ENCODE measurements around the gene VSTM4.

The VSTM4 gene, protein sequence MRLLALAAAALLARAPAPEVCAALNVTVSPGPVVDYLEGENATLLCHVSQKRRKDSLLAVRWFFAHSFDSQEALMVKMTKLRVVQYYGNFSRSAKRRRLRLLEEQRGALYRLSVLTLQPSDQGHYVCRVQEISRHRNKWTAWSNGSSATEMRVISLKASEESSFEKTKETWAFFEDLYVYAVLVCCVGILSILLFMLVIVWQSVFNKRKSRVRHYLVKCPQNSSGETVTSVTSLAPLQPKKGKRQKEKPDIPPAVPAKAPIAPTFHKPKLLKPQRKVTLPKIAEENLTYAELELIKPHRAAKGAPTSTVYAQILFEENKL

DNA sequence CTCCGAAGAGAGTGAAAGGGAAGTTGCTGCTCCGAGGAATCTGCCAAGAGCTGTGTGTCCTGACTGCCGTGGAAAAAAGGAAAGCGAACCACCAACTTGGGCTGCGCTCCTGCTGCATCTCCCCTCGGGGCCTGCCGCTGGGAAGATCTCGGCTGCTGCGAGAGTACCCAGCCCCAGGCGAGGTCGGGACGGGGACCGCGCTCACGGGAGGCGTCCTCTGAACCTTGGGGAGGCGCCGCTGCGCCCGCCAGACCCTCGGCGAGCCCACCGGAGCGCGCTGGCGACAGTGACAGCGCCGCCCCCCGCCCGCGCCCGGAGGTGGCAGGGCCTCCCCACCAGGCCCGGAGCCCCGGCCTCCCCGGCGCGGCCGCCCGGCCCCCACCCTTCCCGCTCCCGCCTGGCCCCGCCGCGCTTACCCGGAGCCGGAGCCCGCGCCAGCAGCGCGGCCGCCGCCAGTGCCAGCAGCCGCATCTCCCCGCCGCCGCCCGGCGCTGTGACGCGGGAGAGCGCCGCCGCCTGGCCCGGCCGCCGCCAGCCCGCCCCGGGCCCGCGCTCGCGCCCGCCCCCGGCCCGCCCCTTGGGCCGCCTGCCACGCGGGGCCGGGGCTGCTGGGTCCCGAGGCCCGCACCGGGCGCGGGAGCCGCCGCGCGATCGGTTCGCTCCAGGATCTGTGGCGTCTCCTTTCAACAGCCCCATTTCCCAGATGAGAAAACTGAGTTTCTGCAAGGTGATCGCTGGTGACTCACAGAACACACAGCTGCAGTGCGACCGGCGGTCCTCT lies at the start of gene VSTM4:
TSS of gene VSTM4 (minus strand) at position 508 of the 781 bp plus-strand sequence. CDS start at position 471, 37 bp downstream.
- DNase-seq (ENCODE audit: low read depth in 2 of 2) = no peak

DNA sequence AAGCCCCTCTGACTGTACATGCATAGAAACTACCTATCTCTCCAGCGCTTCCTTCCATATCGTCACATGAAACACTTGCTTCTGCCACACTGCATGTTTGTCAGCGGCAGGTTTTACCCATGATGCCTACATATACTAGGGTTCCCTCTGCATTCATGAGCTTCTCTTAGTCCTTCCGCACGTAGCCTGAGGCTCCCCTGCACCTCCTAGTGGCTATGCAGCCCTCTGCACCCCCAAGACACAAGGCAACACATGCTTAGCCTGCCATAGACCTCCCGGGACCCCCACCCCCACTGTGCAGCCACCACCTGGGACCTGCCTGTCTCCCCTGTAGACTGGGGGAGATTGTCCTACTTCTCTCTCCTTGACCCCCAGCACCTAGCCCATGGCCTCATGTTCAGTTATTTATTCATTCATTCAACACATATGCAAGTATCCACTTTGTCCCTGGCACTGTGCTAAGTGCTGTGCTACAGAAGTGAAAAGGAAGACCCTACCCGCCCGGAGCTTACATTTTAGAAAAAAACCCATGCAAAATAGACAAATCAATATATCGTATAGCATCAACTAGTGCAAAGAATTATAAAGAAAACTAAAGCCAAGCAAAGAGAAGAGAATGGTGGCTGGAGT lies 49.4 kb upstream of the VSTM4 start:
- no peak for DNase-seq (ENCODE audit: low read depth in 2 of 2)

DNA sequence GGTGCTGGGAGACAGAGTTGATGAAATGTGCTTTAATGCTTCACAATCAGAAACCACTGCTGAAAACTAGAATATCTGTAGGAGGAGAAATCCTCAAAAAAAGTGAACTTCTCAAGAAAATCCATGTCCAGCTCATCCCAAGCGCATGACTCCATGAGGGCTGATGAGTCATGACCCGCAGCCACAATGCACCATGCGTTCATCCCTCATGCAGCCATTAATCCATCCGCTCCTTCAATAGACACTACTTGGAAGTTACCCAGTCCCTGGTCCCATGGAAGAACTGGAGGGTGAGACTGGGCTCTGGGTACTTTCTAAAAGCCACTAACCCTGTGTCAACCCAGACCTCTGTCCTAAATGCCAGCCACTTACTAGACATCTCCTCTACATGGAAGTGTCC lies 48.4 kb upstream of the VSTM4 start:
- DNase-seq (ENCODE audit: low read depth in 2 of 2) = no peak

DNA sequence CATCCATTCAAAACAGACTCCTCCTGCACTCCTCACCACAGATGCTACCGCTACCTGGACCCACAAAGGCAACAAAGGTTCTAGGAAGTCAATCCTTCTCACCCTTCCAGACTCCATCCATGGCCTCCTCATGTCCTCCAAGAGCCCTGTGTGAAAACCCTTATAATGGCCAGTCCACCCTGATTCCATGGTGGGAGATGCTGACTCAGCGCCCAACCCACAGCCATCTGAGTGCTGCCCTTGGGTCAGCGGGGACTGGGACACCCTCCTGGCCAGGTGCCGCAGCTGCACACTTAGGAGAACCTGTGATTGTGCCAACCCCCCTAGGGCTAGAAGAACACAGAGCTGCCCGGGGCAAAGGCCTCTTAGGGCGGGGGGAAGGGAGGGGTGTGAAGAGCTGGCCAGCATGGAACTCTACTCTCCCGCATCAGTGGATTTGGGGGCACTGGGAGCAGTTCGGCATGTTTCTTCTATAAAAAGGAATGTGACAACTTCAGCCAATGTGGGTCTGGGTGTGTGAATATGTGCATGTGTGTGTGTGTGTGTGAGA lies 47.5 kb upstream of the VSTM4 start:
- no peak for DNase-seq (ENCODE audit: low read depth in 2 of 2)

DNA sequence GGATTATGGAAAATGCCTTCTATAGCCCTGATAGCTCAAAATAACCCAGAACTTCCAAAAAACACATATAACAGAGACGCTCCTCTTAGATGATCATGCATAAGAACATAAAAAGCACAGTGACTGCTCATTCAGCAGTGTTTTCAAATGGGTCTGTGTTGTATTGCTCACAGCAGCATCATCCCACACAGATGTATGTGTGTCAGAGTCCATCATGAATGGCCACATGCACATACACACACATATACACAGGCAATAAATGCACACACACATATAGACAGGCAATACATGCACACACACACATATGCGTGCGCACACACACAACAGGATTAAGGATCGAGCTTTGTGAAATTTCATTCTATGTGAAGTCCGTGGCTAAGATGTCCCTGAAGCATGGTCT lies 46.7 kb upstream of the VSTM4 start:
- DNase-seq (ENCODE audit: low read depth in 2 of 2) = no peak

DNA sequence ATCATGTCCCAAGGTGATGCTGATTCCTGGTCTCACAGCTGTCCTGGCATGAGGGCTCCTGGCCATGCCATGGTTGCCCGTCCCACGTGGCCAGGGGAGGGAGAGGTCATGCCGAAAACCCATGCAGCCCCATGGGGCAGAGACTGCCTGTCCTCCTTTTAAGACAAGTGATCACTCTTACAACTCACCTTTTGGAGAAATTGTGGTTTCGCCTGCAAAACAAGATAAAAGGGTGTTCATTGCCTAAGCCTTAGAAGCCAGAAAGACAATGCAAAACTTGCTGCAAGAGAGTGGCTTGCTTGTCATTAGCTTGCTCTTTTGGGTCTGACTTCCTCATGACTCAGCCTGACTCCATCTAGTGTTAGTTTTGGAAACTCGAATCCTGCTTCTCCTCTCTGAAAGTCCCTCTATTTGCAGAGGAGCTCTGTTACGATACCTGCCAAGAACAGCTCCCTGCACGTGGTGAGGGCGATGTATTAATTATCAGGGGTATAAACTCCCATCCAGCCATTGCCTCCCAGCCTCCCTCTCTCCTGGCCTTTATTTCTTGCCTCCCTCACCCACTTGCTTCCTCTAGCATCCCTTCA lies 46.2 kb upstream of the VSTM4 start:
- DNase-seq (ENCODE audit: low read depth in 2 of 2) = no peak

DNA sequence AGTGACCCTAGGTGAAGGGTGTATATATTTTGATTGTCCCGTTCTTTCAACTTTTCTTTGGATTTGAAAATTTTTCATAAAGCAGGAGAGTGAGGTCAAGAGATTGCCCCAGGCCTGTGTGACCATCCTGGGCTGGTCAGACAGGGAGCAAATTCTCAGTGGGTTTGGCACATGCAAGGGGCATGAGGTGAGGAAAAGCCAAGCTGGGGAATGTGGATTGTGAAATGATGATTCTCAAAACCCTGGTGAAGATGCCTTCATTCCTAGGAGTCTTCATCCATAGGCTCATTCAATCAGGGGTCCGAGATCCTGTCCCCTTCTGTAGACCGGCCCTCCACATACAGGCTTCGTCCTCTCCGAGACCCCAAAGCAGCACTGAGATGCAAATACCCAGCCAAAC lies 45.5 kb upstream of the VSTM4 start:
- DNase-seq (ENCODE audit: low read depth in 2 of 2) = no peak

DNA sequence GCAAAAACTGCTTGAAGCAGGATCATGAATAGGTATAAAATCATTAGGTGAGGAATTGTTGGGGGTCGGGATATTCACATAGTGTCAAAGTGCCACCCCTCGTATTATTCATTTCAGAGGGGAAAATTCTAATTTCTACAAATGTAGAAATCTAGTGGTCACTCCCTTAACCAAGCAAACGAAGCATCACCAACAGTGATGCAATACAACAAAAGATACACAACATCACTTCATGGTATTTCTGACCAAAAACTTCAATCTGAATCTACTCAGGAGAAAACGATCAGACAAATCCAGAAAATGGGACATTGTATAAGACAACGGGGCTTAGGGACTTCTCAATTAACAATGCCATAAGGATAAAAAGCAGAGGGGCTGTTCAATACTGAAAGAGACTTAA lies 44.8 kb upstream of the VSTM4 start:
- DNase-seq (ENCODE audit: low read depth in 2 of 2) = no peak

DNA sequence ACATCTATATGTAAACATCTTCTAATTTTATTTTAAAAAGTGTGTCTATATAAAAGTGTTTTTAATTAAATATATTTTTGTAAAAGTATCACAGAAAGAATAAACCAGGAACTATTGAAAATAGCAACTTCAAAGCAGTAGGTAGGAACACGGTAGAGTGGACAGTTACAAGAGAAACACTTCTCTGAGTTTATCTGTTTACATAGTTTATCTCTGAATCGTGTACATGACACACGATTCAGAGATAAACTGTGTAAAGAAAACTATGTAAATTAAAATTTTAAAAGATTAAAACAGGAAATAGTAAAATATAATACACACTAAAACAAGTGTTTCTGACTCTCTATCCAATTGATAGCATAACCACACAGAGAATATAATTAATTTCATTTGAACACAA lies 43.6 kb upstream of the VSTM4 start:
- no peak for DNase-seq (ENCODE audit: low read depth in 2 of 2)

DNA sequence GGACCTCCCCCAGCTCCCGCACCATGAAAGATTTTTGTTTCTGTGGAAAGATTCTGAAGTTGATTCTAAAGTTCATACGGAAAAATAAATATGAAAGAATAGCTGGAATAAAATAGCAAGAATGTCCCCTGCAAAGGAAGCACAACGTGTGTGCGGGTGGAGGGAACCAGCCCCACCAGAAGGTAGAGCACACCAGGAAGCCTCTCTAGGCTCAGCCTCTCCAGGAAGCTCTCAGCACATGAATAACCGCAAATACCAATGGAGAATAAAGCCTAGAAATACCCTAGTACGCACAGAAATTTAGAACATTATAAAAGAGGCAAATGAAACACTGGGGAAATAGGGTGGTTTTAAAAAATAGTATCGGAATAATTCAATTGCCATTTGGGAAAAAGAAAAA lies 43.1 kb upstream of the VSTM4 start:
- no peak for DNase-seq (ENCODE audit: low read depth in 2 of 2)

DNA sequence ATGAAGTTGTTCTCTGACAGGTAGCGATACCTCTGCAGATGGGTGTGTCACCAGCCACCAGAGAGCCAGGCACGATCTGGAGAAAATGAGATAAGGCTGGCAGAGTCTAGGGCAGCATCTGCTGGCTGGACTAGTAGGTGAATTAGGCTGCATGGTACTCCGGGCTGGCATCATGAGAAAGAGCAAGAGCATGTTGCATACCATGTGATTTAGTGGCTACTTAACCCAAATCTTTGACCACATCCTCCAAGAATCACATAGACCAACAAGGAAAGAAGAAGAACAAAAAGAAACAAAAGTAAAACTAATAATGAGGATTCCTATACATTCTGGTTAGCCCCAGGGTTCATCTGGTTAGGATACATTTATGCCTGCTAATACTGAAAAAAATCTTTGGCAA lies 41.9 kb upstream of the VSTM4 start:
- no peak for DNase-seq (ENCODE audit: low read depth in 2 of 2)

DNA sequence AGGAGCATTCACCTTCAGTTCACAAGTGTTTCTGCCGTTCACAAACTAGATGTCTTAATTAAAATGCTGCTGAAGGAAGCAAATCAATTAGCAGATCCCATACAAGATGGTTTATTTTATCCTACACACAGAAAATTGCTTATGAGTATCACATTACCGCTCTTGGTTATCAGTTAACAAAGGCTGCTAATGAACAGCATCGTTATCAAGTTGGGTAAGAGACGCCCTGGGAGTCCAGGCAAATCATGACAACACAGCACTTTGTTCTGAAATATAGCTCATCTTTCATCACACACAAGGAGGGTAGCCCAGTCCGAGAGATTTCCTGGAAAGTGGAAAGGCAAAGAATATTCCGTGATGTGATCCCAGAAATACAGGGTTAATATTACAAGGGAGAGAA lies 39.3 kb upstream of the VSTM4 start:
- no peak for DNase-seq (ENCODE audit: low read depth in 2 of 2)

DNA sequence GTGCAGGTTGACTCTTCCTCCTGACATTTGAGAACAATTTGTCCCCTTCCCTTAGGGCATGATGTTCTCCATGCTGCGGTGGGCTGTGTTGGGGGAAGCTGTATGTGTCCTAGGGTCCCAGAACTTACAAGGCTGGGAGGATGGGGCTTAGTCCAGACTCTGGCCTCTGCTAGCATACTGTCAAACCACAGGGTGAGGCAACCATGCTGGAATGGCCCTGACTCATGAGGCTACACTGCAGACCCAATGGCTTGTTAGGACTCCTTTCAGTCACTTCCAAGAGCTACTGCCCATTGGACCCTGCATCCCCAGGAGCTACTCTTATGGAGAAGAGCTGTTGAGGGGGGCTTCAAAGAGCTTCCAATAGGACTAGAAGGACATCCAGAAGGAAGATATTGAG lies 38.6 kb upstream of the VSTM4 start:
- DNase-seq (ENCODE audit: low read depth in 2 of 2) = no peak

DNA sequence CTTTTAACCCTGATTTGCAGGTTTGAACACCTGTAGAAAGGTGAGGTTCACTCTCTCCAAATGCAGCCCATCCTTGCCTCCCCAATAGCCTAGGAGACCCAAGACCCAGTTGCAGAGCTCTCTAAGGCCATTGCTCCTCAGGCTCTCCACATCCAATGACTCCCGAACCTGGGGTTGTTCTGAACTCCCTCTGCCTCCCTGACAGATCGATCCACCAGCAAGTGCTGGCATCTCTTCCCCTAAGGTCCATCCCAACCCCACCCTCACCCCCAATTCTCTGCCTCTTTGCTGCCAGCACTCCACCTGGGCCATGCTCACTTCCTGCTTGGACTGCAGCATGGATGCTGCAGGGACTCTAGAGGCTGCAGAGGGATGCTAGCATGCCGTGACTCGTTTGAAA lies 37.8 kb upstream of the VSTM4 start:
- DNase-seq (ENCODE audit: low read depth in 2 of 2) = no peak

DNA sequence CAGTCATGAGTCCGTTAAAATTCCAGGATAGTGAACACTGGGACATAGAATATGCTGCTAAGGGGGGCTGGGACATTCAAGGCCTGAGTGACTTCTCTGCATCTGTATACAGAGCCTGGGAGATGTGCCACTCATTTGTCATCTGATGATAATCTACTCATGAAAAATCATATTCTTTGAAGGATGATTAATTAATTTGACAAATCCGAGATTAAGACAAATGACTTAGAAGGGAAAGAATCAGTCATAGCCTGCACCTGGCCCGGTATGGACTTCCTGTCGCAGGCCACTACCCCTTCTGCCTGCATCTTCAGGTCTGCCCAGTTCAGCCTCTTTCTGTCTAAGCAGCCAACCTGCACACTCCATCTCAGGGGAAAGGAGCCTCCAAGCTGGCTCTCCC lies 37.3 kb upstream of the VSTM4 start:
- DNase-seq (ENCODE audit: low read depth in 2 of 2) = no peak

DNA sequence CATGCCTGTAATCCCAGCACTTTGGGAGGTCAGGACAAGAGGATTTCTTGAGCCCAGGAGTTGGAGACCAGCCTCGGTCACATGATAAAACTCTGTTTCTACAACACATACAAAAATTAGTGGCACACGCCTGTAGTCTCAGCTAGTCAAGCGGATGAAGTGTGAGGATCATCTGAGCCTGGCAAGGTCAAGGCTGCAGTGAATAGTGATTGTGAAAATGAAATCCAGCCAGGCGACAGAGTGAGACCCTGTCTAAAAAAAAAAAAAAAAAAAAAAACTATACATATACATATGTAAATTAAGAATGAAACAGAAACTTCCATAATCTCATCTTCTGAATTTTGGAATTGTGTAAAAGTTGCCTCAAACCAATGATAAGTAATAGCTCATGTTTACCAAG lies 36.7 kb upstream of the VSTM4 start:
- DNase-seq (ENCODE audit: low read depth in 2 of 2) = no peak

DNA sequence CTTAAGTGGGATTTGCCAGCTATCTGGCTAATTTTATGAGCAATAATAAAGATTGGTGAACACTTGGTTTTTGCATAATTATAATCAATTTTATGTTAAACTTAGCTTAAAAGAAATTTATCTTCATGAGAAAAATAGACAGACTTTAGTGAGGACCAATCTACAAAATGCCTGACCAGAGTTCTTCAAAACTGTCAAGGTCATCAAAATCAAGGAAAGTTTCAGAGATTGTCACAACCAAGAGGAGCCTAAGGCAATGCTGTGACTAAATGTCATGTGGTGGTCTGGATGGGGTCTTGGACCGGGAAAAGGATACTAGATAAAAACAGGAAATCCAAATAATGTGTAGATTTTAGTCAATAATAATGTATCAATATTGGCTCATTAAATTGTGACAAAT lies 36.2 kb upstream of the VSTM4 start:
- no peak for DNase-seq (ENCODE audit: low read depth in 2 of 2)

DNA sequence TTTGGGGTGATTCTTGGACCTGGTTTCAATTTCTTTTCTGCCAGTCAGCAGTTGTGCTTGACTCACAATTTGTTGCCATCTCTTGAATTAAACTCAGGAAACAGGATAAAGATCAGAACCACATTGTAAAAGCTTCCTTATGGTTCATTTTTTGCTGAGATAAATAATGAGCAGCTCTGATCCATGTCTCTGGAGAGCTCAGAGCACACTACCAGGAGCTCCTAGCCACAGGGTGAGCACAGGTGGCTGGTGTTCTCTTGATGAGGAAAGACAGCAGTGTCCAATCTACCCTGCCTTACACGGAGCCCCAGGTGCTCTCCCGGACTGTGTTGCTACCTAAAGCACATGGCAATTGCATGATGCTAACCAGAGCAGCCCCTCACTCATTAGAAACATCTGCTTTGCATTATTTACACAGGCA lies 35.7 kb upstream of the VSTM4 start:
- no peak for DNase-seq (ENCODE audit: low read depth in 2 of 2)

DNA sequence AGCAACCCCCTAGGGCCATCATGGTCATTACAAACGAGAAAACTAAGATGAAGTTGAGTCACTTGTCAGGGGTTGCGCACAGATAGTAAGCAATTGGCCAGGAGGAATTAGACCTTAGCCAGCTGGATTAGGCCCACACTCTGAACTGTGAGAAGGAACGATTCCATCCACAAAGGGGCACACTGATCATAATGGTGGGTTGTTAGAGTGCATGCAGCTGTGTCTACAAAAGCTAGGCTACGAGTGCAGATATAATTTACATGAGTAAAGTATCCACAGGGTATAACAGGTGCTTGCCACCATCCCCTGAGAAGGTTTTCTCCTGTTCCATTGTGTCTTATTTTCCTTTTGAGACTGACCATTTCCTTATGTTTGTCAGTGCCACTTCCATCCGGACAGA lies 35.1 kb upstream of the VSTM4 start:
- DNase-seq (ENCODE audit: low read depth in 2 of 2) = no peak

DNA sequence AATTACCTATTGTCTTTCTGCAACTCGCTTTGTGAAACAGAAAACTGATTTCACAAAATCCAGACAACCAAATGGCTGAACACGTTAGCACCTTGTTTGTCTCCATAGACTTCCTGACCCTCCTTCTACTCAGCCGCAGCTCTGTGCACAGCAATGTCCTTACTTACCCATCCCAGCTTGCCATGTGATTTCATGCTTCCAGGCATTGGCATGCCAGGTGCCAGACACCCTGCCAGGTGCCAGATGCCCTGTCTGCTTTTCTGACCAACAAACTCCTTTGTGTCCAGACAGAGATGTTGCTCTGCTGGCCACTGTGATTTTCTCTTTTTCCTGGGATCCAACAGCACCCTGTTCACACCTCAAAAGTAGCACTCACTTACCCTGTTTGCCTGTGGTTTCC lies 34.6 kb upstream of the VSTM4 start:
- DNase-seq (ENCODE audit: low read depth in 2 of 2) = no peak

DNA sequence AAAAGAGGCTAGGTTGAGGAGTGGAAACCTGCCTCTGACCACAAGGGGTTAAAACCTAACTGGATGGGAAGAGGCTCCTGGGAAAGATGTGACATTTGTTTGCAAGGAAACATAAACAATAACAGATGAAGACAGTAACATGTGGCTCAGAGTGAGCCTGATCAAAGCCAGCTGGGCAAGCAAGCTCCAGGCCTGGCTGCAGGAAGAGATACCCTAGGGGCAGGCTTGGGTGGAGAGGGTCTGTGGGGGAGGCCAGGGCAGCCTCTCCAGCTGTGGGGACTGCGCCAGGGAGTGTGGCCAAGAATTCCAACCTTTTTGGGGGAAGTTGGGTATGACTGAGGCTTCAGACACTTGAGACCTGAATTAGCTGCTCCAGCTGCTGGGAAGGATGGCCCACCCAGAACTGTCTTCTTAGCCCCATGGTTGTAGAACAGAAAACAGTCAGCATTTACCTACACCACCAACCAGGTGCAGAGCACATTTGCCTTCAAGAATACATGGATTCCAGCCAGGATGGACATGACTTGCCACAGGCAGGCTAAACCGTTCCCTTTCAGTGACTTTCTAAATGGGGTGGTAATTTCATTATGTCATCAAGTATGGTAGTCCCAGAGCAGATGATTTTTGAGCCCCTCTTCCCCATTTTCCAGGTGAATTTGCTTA lies 28.9 kb upstream of the VSTM4 start:
- no peak for DNase-seq (ENCODE audit: low read depth in 2 of 2)

DNA sequence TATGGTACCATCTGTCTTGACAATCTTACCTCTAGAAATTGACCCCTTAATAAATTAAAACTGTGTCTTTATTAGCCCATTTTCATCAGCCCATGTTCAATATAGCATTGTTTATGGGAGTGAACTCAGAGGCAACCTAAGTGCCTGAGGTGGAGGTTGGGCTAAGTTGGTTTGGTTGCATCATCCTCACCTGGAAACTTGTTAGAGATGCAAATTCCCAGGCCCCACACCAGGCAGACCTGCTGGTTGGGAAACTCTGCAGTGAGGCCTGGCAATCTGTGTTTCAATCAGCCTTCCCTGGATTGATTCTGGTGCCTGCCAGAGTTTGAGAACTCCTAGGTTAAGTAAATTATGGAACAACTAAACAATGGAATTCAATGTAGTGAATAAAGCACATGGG lies 27.9 kb upstream of the VSTM4 start:
- DNase-seq (ENCODE audit: low read depth in 2 of 2) = no peak

Measured in stimulated activated CD8-positive, alpha-beta memory T cell treated with anti-CD3 and anti-CD28 coated beads, Interleukin-7, amount 100 ng/mL, for 1 hour (primary cell).